Mucosa of rectum (tissue), 2 donors: Measurements from ENCODE around the gene SLC7A5.
"Not testable (repeated sequence)": the region's sequence is repeated elsewhere in the genome, so short reads cannot be mapped to it uniquely, and the experiment has no call there.

Experiments used
- H3K27ac ChIP-seq, 2 donors: one replicate each; pipeline ENCODE4 v1.7.0; 2013; ENCODE audit warnings: inconsistent platforms in 2 of 2, low read depth in 2 of 2, low read length in 2 of 2
- H3K27me3 ChIP-seq, 2 donors: one replicate each; pipeline ENCODE4 v1.7.0; 2013; ENCODE audit warnings: low read length in 2 of 2; ENCODE audit not compliant: control insufficient read depth in 2 of 2, insufficient read depth in 2 of 2
- H3K36me3 ChIP-seq, 2 donors: one replicate each; pipeline ENCODE4 v1.7.0; 2013; ENCODE audit warnings: low read length in 2 of 2; ENCODE audit not compliant: control insufficient read depth in 2 of 2, insufficient read depth in 2 of 2
- H3K4me1 ChIP-seq, 2 donors: one replicate each; pipeline ENCODE4 v1.7.0; 2013; ENCODE audit warnings: low read length in 2 of 2, mild to moderate bottlenecking in 1 of 2; ENCODE audit not compliant: control insufficient read depth in 2 of 2, insufficient read depth in 2 of 2
- H3K4me3 ChIP-seq, 2 donors: one replicate each; pipeline ENCODE4 v1.7.0; 2013; ENCODE audit warnings: low read length in 2 of 2
- H3K9ac ChIP-seq, 2 donors: one replicate each; pipeline ENCODE4 v1.7.0; 2013; ENCODE audit warnings: low read length in 2 of 2, low read depth in 1 of 2, mild to moderate bottlenecking in 1 of 2
- H3K9me3 ChIP-seq, 2 donors: one replicate each; pipeline ENCODE4 v1.7.0; 2013; ENCODE audit warnings: low read length in 2 of 2; ENCODE audit not compliant: control insufficient read depth in 2 of 2
- donor health status: healthy.
- donor health status: Normal muscosa, but diverticular disease.

Gene SLC7A5

DNA sequence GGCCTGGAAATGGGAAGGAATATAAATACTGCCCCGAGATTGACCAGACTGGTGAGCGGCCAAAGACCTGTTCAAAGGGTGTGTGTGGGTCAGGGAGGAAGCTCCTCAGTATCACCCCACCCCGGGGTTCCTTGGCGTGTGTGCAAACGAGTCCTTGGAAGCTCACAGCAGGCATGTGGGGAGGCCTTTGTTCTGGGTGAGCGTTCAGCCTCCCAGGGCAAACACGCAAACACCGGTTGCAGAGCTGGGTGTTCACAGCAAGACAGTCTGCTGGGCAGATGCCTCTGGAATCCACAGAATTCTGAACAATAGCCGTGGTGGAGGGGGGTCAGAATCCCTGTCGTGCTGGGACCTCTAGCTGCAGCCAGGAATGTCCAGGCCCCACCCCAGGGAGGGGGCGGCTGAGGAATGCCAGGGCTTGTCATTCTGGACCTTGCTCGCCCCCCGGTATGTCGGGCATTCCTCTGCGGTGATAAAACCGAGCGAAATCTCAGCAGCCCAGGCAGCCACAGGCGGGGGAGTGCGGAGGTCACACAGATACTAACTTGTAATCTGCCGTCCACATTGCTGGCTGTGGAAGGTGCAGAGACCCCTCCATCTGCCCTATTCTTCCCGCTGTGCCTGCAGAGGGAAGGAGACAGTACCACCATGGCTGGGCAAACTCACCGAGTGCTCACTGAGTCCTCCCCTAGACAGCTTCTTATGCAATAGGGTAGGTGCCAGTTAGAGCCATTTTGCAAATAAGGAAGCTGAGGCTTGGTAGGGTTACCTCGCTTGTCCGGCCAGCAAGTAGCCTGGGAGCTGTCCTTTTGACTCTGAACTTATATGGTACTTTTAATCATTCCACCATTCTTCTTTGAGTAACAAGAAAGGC, 1.3 kb upstream of the SLC7A5 start:
- H3K27ac ChIP-seq, H3K4me1 ChIP-seq, H3K9ac ChIP-seq, H3K27me3 ChIP-seq, H3K36me3 ChIP-seq, H3K9me3 ChIP-seq, H3K4me3 ChIP-seq: not testable (repeated sequence)

DNA sequence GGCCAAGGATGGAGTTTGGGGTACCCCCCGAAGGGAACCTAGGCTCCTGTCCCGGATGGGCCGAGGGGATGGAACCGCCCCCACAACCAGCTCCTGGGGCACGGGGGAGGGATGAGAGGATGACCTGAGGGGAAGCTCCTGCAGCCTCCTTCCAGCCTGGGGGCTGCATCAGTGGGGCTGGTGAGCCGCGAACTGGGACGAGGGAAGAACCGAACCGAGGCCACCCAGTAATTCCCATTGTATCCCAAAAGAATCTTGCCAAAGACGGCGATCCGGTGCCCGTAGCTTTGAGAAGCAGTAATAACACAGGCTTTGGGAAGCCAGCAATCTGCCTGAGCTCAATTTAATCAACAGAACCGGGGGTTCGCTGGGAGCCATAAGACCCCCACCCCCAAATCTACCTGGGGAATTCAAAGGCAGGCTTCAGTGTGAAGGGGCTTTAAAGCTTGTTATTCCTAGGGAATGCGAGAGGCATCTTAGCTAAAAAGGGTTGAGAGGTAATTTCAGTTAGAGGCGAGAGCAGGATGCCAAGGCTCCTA, 641 bp upstream of the SLC7A5 start:
- not testable (repeated sequence) for H3K9ac ChIP-seq, H3K27me3 ChIP-seq, H3K9me3 ChIP-seq, H3K36me3 ChIP-seq, H3K4me3 ChIP-seq, H3K4me1 ChIP-seq, H3K27ac ChIP-seq

- Histone ChIP-seq H3K27ac (peak overlapping the region in 1 of 2 donors; percentile 61), H3K4me3 (peak overlapping the region; percentile 54 to 63), H3K9ac (peak overlapping the region in 1 of 2 donors; percentile 53)
- not testable (repeated sequence) for H3K9me3 ChIP-seq, H3K4me1 ChIP-seq, H3K27me3 ChIP-seq, H3K36me3 ChIP-seq
These were observed 865 bp downstream of the SLC7A5 start for GRCh38 chr16:87868254-87869029.

GRCh38 chr16:87865902-87866555, 3.3 kb downstream of the SLC7A5 start:
- H3K27ac ChIP-seq, H3K9me3 ChIP-seq, H3K9ac ChIP-seq, H3K36me3 ChIP-seq, H3K27me3 ChIP-seq, H3K4me1 ChIP-seq: not testable (repeated sequence)
- H3K4me3 ChIP-seq: peak overlapping the region in 1 of 2 donors; percentile 31

GRCh38 chr16:87864331-87864989, 4.8 kb downstream of the SLC7A5 start:
- no peak overlapping the region for H3K4me3 ChIP-seq
- H3K27me3 ChIP-seq: no peaks in the 10 kb centered on the region
- no peaks in the 10 kb centered on the region for H3K36me3 ChIP-seq
- no peak overlapping the region for H3K9ac ChIP-seq
- H3K27ac ChIP-seq: no peak overlapping the region
- peaks cover 4 to 7% of the 10 kb centered on the region in 2 donors for H3K4me1 ChIP-seq
- H3K9me3 ChIP-seq: no peaks in the 10 kb centered on the region

GRCh38 chr16:87863327-87863635, 6.0 kb downstream of the SLC7A5 start:
- not testable (repeated sequence) for H3K4me1 ChIP-seq, H3K36me3 ChIP-seq, H3K9me3 ChIP-seq, H3K4me3 ChIP-seq, H3K9ac ChIP-seq, H3K27me3 ChIP-seq
- peak overlapping the region in 1 of 2 donors; percentile 9 for H3K27ac ChIP-seq

DNA sequence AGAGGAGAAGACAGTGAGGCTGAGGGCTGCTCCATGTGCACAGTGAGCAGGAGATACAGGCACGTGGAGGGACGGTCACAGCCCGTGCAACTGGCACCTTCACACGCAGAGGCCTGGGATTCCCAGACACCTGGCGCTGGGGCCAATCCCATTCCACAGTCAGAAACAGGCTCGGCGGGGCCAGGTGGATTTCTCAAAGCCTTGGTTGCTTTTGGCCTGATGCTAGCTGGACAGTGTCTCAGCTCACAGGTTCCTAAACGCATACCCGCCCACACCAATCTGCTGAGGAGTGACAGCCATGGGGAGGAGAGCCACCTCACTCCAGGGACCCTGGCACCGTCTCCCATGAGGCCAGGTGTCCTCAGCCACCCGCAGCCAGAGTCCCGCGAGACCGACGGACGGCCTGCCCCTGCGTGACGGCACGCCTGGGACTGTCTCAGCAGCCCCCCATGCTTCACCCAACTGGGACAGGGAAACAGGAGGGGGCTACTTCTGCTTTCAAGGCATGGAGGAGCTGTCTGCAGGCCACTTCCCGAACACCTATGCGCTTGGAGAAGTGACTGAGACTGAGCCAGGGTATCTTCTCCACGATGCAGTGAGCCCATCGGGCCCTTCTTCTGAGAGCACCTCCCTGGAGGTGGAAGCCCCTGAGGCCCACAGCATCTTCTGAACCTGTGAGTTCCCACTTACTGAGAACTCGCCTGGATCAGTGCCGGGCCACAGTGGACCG, 6.5 kb downstream of the SLC7A5 start:
- peak overlapping the region in 1 of 2 donors; percentile 9 for H3K27ac ChIP-seq
- not testable (repeated sequence) for H3K9me3 ChIP-seq, H3K36me3 ChIP-seq, H3K4me1 ChIP-seq, H3K9ac ChIP-seq, H3K4me3 ChIP-seq, H3K27me3 ChIP-seq

DNA sequence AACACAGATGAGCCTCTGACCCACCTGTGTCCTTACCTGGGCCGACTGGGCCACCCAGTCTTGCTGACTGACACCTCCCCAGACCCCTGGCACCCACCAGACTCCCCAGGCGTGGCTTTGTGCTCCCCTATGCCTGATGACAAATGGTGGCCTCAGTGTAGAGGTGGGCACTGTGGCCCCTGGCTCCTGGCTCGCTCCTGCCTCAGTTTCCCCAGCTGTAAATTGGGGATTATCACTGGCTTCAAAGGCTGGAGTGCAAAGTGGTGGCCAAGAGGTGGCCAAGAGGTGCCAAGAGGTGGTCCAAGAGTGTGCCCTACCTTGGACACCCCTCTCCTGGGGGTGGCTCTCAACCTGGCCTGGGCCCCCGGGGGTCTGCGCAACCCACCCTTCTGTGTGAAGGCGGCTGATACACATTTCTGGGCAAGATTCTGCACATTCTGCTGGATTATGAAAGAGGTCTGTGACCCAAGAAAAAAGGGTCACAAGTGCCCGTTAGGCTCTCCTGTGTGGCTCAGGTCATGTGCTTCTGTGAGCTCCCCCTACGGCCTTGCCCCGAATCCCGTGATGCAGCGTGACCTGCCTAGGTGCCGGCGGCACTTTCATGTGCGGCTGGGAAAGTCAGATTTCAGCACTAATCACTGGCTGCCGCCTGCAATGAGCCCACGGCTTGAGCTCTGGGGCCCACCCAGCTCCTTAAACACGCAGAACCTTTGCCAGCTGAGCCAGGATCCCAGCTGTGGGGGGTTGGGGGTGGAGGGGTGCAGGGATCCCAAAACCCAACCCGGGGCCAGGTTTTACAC, 7.8 kb downstream of the SLC7A5 start:
- not testable (repeated sequence) for H3K9me3 ChIP-seq, H3K27me3 ChIP-seq, H3K27ac ChIP-seq, H3K9ac ChIP-seq, H3K4me1 ChIP-seq, H3K36me3 ChIP-seq, H3K4me3 ChIP-seq
